K562 (cell line): ENCODE measurements around the gene RNF145. TPM values are rescaled to one million over a fixed set of nuclear protein-coding genes. Genes with fewer than 3 reads are reported as not detected.

ENCODE experiments used
- EP400 ChIP-seq: fragments of 450-650 bp; IDR thresholded peaks from 2 replicates; pipeline ENCODE4 v1.6.1; 2017; ENCODE audit warnings: antibody characterized with exemption, mild to moderate bottlenecking, moderate library complexity
- EZH2 ChIP-seq: IDR thresholded peaks from 2 replicates; pipeline ENCODE4 v1.6.1; 2012; ENCODE audit warnings: low read depth, mild to moderate bottlenecking, inconsistent platforms, low read length, borderline replicate concordance
- FOXJ2 ChIP-seq: fragments of 200-800 bp; sonication (Bioruptor generic); IDR thresholded peaks from 2 replicates; pipeline ENCODE4 v1.6.1; 2016; ENCODE audit warnings: missing genetic modification characterization, missing compliant biosample characterization
- HDGF ChIP-seq: fragments of 450-650 bp; IDR thresholded peaks from 2 replicates; pipeline ENCODE4 v1.6.1; 2016
- HMGXB4 ChIP-seq: sonication (generic); formaldehyde crosslinking; IDR thresholded peaks from 2 replicates; pipeline ENCODE4 v1.8.1; 2023; ENCODE audit warnings: mild to moderate bottlenecking, missing genetic modification reagents
- HNRNPL ChIP-seq: fragments of 200-400 bp; formaldehyde crosslinking; IDR thresholded peaks from 2 replicates; pipeline ENCODE4 v1.6.1; 2017; ENCODE audit warnings: low read depth, mild to moderate bottlenecking, low read length
- ILK ChIP-seq: fragments of 450-650 bp; IDR thresholded peaks from 2 replicates; pipeline ENCODE4 v1.6.1; 2016; ENCODE audit warnings: missing genetic modification characterization, low read depth, mild to moderate bottlenecking, missing compliant biosample characterization, moderate library complexity, borderline replicate concordance
- KAT7 ChIP-seq: sonication (generic); formaldehyde crosslinking; IDR thresholded peaks from 2 replicates; pipeline ENCODE4 v1.8.0; 2022; ENCODE audit warnings: missing genetic modification reagents, mild to moderate bottlenecking, borderline replicate concordance
- MAFF ChIP-seq: IDR thresholded peaks from 2 replicates; pipeline ENCODE4 v1.6.1; 2012; ENCODE audit warnings: low read length, improper control_type of control experiment
- MEIS2 ChIP-seq: fragments of 450-650 bp; IDR thresholded peaks from 2 replicates; pipeline ENCODE4 v1.6.1; 2014; ENCODE audit warnings: mild to moderate bottlenecking; ENCODE audit not compliant: partially characterized antibody
- RBM22 ChIP-seq: fragments of 200-400 bp; formaldehyde crosslinking; IDR thresholded peaks from 2 replicates; pipeline ENCODE4 v1.6.1; 2018; ENCODE audit warnings: low read length, low read depth; ENCODE audit not compliant: poor library complexity, severe bottlenecking
- U2AF2 ChIP-seq: fragments of 200-400 bp; formaldehyde crosslinking; optimal IDR thresholded peaks from 2 replicates; pipeline ENCODE3; 2017; ENCODE audit warnings: low read depth, mild to moderate bottlenecking, low read length
- ZBTB49 ChIP-seq: sonication (generic); formaldehyde crosslinking; IDR thresholded peaks from 2 replicates; pipeline ENCODE4 v1.8.0; 2022; ENCODE audit warnings: missing genetic modification reagents, mild to moderate bottlenecking, borderline replicate concordance
- ZKSCAN3 ChIP-seq: fragments of 250-450 bp; sonication (Bioruptor Pico); IDR thresholded peaks from 2 replicates; pipeline ENCODE4 v1.4.0; 2020
- ZNF592 ChIP-seq: fragments of 450-650 bp; IDR thresholded peaks from 2 replicates; pipeline ENCODE4 v1.6.1; 2017; ENCODE audit warnings: antibody characterized with exemption, mild to moderate bottlenecking
- ZNF79 ChIP-seq: fragments of 250-450 bp; sonication (Bioruptor Pico); IDR thresholded peaks from 2 replicates; pipeline ENCODE4 v1.4.0; 2020; ENCODE audit warnings: low read depth, mild to moderate bottlenecking, moderate library complexity
- polyA plus RNA-seq, 8 experiments: library from polyadenylated mRNA; depleted of rRNA in 4 of 8; stranded (reverse) in 5 of 8; unstranded in 3 of 8; fragments of >200 nt; fragmentation: Nextera tagmentation in 2 of 8; fragmentation: Illumina TruSeq in 1 of 8; extraction: Ambion mirVana in 2 of 8; extraction: Trizol in 1 of 8; gene quantifications; 2 replicates each; pipeline versions ENCODE4 v1.2.1 to v1.2.3, GENCODE V29; 2011 to 2014; ENCODE audit warnings: inconsistent platforms in 1 of 8, missing spikeins in 1 of 8
- total RNA-seq, 7 experiments: library from RNA; depleted of rRNA in 6 of 7; stranded (reverse); fragments of >200 nt in 6 of 7; fragmentation: Illumina TruSeq in 2 of 7; extraction: Trizol in 2 of 7; gene quantifications; 2 replicates each; pipeline versions ENCODE4 v1.2.1 to v1.2.3, GENCODE V29; 2011 to 2021; ENCODE audit warnings: low replicate concordance in 1 of 7

RNF145 gene
- total and polyA plus RNA-seq, 9 of the 15 experiments (the other 6 are each of a cell fraction or from before 2014, with no cell fraction given) = 13.6 to 40.7 (median 25.4) TPM

- TF ChIP-seq ZBTB49 (no peak), EZH2 (no peak), ZKSCAN3 (CRISPR knock-in tag) (no peak), ILK (no peak), RBM22 (no peak), KAT7 (CRISPR knock-in tag) (no peak), HDGF (no peak), MEIS2 (peak; percentile 39), FOXJ2 (tag) (no peak), HNRNPL (no peak), ZNF592 (0 out of 2 replicates have a peak, but pooled peaks have one; percentile 12), ZNF79 (no peak), HMGXB4 (CRISPR knock-in tag) (no peak), EP400 (no peak), U2AF2 (no peak), MAFF (no peak)
Observed at GRCh38 chr5:159206368-159206767, 3.0 kb downstream of the RNF145 start (continued).
